Measurements from ENCODE around the gene RNF167. TPM values are rescaled to one million over a fixed set of nuclear protein-coding genes. Genes with fewer than 3 reads are reported as not detected.

RNF167 gene
- total and polyA plus RNA-seq, 2 of the 13 experiments (the other 11 are each of a cell fraction or from before 2014, with no cell fraction given) = 44.1 to 45.4 TPM

DNA sequence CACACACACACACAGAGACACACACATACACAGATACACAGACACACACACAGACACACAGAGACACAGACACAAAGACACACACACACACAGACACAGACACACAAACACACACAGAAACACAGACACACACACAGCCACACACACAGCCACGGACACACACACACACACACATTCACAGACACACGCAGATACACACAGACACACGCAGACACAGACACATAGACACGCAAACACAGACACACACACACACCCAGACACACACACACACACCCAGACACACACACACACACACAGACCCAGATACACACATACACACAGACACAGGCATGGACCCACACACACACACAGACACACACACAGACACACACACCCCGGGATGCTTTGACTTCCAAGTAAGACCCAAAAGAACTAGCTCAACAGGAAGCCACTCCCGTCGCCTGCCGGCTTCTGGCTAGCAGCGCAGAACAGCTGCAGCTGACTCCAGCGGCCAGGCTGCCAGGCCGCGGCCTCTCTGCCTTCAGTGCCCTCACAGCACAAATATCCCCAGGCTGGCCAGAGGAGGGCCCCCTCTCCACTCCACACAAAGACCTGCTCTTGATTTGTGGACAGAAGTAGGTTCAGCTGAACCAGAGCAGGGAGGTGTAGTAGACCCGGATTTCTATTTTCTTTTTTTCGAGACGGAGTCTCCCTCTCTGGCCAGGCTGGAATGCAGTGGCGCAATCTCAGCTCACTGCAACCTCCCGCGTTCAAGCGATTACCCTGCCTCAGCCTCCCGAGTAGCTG, 31.2 kb upstream of the RNF167 start (continued):
- TF ChIP-seq, protein P1, sequence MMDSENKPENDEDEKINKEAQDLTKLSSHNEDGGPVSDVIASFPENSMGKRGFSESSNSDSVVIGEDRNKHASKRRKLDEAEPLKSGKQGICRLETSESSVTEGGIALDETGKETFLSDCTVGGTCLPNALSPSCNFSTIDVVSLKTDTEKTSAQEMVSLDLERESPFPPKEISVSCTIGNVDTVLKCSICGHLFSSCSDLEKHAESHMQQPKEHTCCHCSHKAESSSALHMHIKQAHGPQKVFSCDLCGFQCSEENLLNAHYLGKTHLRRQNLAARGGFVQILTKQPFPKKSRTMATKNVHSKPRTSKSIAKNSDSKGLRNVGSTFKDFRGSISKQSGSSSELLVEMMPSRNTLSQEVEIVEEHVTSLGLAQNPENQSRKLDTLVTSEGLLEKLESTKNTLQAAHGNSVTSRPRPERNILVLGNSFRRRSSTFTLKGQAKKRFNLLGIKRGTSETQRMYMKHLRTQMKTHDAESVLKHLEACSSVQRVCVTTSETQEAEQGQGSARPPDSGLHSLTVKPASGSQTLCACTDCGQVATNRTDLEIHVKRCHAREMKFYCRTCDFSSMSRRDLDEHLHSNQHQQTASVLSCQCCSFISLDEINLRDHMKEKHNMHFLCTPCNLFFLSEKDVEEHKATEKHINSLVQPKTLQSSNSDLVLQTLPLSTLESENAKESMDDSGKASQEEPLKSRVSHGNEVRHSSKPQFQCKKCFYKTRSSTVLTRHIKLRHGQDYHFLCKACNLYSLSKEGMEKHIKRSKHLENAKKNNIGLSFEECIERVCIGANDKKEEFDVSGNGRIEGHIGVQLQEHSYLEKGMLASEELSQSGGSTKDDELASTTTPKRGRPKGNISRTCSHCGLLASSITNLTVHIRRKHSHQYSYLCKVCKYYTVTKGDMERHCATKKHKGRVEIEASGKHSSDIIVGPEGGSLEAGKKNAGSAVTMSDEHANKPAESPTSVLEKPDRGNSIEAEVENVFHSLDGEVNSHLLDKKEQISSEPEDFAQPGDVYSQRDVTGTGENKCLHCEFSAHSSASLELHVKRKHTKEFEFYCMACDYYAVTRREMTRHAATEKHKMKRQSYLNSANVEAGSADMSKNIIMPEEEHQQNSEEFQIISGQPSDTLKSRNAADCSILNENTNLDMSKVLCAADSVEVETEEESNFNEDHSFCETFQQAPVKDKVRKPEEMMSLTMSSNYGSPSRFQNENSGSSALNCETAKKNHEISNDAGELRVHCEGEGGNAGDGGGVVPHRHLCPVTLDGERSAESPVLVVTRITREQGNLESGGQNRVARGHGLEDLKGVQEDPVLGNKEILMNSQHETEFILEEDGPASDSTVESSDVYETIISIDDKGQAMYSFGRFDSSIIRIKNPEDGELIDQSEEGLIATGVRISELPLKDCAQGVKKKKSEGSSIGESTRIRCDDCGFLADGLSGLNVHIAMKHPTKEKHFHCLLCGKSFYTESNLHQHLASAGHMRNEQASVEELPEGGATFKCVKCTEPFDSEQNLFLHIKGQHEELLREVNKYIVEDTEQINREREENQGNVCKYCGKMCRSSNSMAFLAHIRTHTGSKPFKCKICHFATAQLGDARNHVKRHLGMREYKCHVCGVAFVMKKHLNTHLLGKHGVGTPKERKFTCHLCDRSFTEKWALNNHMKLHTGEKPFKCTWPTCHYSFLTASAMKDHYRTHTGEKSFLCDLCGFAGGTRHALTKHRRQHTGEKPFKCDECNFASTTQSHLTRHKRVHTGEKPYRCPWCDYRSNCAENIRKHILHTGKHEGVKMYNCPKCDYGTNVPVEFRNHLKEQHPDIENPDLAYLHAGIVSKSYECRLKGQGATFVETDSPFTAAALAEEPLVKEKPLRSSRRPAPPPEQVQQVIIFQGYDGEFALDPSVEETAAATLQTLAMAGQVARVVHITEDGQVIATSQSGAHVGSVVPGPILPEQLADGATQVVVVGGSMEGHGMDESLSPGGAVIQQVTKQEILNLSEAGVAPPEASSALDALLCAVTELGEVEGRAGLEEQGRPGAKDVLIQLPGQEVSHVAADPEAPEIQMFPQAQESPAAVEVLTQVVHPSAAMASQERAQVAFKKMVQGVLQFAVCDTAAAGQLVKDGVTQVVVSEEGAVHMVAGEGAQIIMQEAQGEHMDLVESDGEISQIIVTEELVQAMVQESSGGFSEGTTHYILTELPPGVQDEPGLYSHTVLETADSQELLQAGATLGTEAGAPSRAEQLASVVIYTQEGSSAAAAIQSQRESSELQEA (CRISPR knock-in tag; IDR thresholded peaks at IDR 0.05; ENCODE audit: not compliant biosample characterization) = no peak
- TF ChIP-seq, protein P2, sequence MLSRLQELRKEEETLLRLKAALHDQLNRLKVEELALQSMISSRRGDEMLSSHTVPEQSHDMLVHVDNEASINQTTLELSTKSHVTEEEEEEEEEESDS (CRISPR knock-in tag; IDR thresholded peaks at IDR 0.05; ENCODE audit: borderline replicate concordance) = no peak
- no peak for TF ChIP-seq ZNF282 (IDR thresholded peaks at IDR 0.05; ENCODE audit: partially characterized antibody)
- no peak for TF ChIP-seq MIER3 (CRISPR knock-in tag; IDR thresholded peaks at IDR 0.05; ENCODE audit: borderline replicate concordance)
- no peak for TF ChIP-seq ZNF672 (CRISPR knock-in tag; IDR thresholded peaks at IDR 0.05)
- 0 out of 2 replicates have a peak, but pooled peaks have one; percentile 40 for TF ChIP-seq KDM2A (CRISPR knock-in tag; IDR thresholded peaks at IDR 0.05; ENCODE audit: borderline replicate concordance, low read depth)
- TF ChIP-seq ZNF3 (CRISPR knock-in tag; IDR thresholded peaks at IDR 0.05) = peak; percentile 82
- peak; percentile 33; the same call in 1 of the 2 replicates for TF ChIP-seq ELF1 (CRISPR knock-in tag; IDR thresholded peaks at IDR 0.05)
- TF ChIP-seq ZFP36L1 (CRISPR knock-in tag; IDR thresholded peaks at IDR 0.05) = no peak
- TF ChIP-seq ESRRA (CRISPR knock-in tag; IDR thresholded peaks at IDR 0.05; ENCODE audit: low read depth) = peak; percentile 30; the same call in 1 of the 2 replicates
- TF ChIP-seq ZNF30 (CRISPR knock-in tag; IDR thresholded peaks at IDR 0.05) = no peak
- no peak for TF ChIP-seq NFIB (CRISPR knock-in tag; IDR thresholded peaks at IDR 0.05; ENCODE audit: borderline replicate concordance)
- TF ChIP-seq, protein P3, sequence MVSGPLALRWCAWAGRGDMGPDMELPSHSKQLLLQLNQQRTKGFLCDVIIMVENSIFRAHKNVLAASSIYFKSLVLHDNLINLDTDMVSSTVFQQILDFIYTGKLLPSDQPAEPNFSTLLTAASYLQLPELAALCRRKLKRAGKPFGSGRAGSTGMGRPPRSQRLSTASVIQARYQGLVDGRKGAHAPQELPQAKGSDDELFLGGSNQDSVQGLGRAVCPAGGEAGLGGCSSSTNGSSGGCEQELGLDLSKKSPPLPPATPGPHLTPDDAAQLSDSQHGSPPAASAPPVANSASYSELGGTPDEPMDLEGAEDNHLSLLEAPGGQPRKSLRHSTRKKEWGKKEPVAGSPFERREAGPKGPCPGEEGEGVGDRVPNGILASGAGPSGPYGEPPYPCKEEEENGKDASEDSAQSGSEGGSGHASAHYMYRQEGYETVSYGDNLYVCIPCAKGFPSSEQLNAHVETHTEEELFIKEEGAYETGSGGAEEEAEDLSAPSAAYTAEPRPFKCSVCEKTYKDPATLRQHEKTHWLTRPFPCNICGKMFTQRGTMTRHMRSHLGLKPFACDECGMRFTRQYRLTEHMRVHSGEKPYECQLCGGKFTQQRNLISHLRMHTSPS (CRISPR knock-in tag; IDR thresholded peaks at IDR 0.05; ENCODE audit: low read depth) = peak; percentile 62; the same call in 1 of the 2 replicates
- TF ChIP-seq MIXL1 (CRISPR knock-in tag; IDR thresholded peaks at IDR 0.05) = peak; percentile 62; the same call in 1 of the 2 replicates
- 0 out of 2 replicates have a peak, but pooled peaks have one; percentile 6 for TF ChIP-seq ZNF143 (CRISPR knock-in tag; IDR thresholded peaks at IDR 0.05)
- TF ChIP-seq ZNF251 (CRISPR knock-in tag; IDR thresholded peaks at IDR 0.05) = no peak
- TF ChIP-seq ZNF17 (CRISPR knock-in tag; IDR thresholded peaks at IDR 0.05) = no peak
- no peak for TF ChIP-seq ZSCAN22 (CRISPR knock-in tag; IDR thresholded peaks at IDR 0.05)

All from HepG2 (cell line).